HG03060 (cell line): ENCODE data around the gene MED16.
"Not testable (repeated sequence)": the region's sequence is repeated elsewhere in the genome, so short reads cannot be mapped to it uniquely, and the experiment has no call there.

Experiments used
- ATAC-seq: cut with Tn5 transposase; IDR thresholded peaks from one replicate; pipeline ENCODE4 v1.9.1; 2021; ENCODE audit warnings: low read depth, moderate number of reproducible peaks; ENCODE audit not compliant: unreplicated experiment

MED16 gene

DNA sequence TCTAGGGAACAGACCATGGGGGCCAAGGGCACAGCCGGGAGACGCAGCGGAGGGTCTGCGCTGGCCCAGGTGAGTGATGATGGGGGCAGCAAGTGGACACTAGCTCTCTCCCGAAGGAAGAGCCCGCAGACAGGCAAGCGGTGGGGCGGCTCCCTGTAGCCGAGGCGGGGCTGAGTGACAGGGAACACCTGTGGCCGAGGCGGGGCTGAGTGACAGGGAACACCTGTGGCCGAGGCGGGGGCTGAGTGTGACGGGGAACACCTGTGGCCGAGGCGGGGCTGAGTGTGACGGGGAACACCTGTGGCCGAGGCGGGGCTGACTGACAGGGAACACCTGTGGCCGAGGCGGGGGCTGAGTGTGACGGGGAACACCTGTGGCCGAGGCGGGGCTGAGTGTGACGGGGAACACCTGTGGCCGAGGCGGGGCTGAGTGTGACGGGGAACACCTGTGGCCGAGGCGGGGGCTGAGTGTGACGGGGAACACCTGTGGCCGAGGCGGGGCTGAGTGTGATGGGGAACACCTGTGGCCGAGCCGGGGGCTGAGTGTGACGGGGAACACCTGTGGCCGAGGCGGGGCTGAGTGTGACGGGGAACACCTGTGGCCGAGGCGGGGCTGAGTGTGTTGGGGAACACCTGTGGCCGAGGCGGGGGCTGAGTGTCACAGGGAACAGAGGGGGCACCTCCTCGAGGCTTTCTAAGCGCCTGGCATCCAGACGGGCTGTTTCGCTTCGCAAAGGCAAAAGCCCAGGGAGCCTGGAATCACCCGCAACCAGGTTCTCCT lies 1.4 kb downstream of the MED16 start:
- ATAC-seq, result not testable (repeated sequence)

DNA sequence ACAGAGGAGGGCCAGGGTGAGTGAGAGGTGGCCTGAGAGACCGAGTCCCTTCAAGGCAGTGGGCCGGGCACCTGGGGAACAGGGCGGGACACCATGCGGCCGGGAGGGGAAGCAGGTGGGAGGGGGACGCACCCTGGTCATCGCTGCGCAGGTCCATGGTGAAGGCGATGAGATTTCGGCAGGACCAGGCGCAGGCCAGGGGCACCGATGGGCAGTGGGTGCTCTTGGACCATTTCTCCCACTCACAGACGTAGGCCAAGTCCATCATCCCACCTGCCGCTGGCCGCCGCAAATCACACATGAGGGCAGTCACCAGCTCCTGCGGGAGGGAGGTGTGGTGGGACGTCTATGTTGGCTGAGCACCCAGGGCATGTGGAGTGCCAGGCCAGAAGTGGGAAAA lies 2.2 kb downstream of the MED16 start:
- no peak for ATAC-seq

DNA sequence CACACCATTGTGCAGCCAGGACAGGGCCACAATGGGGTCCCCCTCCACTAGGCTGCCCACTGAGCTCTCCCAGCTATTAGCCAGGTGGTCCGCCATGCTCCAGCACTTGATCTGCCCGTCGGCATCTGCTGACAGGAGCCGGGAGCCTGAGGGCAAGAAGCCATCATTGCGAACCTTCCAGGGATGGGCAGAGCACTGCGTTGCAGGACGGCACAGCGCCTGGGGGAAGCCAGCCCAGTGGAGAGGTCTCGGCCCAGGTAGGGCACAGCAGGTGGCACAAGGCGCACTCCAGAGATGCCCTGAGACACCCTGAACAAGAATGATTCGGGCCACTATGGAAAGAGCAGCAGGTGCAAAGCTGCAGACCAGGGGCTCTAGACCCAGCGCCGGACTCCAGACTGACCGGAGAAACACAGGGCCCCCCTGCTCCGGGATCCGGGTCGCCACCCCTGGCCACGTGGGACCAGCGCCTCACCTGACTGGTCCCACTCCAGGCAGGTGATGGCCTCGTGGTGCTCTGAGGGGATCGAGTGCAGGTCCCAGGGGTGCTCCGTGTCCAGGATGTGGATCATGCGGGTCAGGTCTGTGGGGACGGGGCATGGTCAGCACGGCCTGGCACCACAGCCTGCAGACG lies 3.2 kb downstream of the MED16 start:
- ATAC-seq, result no peak

DNA sequence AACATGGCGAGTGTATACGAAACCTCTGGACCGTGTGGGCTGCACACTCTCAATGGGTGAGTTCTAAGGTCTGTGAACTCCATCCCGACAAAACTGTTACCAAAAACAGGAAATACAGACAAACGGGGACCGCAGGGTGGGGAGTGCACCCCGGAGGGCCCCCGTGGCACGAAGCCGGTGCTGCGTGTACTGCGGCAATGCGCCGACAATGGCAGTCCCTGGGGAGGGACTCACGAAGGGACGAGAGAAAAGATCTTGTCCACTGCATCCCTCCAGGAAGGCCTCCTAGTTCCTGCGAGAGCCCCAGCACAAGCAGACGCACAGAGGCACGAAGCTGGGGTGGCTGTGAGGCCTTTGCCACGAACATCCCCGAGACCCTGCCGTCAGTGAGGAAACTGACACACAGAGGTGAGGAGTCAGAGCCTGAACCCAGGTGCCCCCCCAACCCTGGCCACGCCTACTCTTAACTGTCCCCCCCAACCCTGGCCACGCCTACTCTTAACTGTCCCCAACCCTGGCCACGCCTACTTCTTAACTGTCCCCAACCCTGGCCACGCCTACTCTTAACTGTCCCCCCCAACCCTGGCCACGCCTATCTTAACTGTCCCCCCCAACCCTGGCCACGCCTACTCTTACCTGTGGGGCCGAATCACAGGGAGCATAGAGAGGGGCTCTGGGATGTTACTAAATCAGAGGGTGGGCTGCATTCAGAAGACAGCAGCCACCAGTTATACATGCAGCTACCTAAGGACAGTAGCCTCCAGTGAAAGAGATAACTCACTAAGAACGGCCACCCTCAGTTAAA lies 4.2 kb downstream of the MED16 start:
- ATAC-seq, result no peak

DNA sequence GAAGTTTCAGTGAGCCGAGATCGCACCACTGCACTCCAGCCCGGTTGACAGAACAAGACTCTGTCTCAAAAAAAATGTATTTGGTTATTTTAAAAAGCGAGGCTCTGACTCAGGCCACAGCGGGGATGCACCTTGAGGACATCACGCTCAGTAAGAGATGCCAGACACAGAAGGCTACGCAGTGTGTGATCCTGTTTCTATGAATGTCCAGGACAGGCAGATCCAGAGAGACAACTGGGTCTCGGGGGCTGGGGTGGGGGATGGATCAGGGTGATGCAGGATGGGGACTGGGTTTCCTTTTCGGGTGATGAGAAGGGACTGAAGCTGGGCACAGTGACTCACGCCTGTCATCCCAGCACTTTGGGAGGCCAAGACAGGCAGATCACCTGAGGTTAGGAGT lies 5.4 kb downstream of the MED16 start:
- ATAC-seq, result no peak

DNA sequence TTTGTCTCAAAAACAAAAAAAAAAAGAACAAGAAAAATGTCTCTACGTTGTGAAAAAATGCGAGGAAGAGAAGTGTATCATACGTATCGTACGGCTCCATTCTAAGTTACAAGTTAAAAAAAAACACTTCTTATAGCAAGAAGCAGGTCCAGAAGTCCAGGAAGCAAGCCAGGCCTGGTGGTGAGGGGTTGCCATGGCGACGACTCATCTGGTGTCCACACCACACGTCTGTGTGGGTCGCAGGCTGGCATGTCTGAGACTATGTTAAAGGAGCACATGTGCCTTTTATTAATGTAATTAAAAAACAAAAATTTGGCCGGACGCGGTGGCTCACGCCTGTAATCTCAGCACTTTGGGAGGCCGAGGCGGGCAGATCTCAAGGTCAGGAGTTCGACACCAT lies 5.9 kb downstream of the MED16 start:
- ATAC-seq, result no peak

DNA sequence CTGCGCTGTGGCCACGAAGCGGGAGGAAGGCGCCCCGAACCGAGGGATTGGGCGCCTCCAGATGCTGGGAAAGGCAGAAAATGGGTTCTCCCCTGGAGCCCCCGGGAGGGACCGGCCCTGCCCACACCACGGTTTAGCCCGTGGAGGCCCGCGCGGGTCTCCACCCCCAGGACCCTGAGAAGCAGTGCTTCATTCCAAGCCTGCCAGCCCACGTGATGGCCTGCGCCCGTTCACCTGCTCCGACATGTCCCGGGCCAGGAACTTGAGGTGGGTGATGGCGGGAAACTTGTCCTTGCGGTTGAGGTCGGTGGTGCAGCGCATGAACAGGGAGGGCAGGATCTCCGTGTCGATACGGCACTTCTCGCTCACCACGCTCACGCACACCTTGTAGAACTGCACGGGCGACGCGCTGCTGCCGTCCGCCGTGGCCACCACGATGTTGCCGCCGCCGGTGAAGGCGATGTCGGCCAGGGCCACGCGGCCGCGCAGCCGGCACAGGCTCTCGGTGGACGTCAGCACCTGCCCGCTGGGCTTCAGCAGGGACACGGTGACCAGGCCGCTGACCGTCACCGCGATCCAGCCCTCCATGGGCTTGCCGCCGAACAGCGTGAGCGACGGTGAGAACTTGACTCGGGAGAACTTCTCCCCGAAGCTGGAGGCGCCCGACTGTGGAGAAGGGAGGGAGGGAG lies 7.3 kb downstream of the MED16 start:
- ATAC-seq, result no peak

DNA sequence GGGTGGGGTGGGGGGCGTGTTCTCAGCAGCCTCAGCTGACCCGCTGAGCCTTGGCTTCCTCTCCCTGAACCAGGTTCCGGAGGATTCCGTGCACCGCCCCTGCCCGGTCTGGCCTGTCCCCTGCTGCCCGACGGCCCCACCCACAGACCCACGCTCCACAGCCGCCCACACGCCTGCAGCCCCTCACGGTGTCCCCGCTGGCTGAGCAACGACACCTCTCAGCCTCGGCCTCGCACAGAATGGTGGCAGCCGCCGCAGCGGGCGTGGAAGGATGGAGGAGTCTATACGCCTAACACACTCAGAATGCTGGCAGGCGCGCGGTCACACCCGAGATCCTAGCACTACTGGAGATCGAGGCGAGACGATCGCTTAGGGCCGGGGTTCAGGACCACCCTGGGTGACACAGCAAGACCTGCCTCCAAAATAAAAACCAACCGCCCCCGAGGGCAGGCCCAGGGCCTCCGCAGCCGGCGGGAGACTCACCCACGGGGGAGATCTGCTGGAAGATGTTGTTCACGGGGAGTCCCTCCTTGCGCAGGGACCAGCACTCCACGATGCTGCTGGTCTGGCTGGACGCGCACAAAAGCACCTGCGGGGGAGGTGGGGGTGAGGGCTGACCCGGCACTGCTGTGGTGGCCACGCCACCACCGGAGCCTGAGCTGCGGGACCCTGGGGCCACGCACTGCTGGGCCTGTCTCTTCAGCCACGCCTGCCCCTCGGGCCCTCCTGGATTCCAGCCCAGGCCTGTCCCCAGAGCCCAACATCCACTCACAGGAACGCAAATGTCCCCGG lies 8.4 kb downstream of the MED16 start:
- no peak for ATAC-seq

DNA sequence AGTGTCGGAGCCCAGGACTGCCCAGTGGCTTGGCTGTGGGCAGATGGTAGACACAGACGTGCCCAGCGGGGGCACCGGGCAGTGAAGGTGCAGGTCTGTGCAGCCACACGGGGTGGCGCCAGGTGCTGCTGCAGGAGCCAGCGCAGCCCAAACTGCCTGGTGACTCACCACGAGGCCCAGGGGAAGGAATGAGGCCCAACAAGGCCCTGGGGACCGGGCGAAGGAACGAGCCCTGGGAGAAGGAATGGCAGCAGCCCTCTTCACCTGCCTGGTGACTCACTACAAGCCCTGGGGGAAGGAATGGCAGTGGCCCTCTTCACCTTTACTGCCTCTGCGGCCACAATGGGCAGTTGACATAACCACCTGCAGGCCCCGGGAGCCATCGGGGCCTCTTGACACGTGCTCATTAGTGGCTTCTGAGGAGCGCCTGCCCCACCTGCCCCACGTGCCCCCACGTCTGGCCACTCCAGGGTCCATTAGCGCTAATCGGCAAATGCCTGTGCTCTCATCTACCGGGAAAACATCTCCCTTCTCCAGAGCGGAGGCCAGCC lies 9.3 kb downstream of the MED16 start:
- ATAC-seq, result no peak

DNA sequence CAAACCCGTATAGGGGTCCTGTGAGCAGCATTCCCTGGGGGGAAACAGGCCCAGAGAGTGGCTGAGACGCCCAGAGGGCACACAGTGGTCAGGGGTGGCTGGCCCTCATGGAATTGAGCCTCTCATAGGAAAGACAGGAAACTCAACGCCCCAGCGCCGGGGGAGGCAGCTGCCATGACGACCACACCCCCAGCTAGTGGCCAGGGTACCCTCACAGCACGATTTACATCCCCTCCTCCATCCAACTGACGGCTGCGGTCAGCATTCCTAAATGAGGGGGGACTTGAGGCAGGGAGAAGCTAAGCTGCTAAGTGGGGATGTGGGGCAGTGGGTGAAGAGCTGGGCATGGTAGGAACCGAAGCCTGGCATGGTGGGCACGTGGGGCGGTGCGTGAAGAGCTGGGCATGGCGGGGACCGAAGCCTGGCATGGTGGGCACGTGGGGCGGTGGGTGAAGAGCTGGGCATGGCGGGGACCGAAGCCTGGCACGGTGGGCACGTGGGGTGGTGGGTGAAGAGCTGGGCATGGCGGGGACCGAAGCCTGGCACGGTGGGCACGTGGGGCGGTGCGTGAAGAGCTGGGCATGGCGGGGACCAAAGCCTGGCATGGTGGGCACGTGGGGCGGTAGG lies 10.0 kb downstream of the MED16 start:
- ATAC-seq, result no peak

DNA sequence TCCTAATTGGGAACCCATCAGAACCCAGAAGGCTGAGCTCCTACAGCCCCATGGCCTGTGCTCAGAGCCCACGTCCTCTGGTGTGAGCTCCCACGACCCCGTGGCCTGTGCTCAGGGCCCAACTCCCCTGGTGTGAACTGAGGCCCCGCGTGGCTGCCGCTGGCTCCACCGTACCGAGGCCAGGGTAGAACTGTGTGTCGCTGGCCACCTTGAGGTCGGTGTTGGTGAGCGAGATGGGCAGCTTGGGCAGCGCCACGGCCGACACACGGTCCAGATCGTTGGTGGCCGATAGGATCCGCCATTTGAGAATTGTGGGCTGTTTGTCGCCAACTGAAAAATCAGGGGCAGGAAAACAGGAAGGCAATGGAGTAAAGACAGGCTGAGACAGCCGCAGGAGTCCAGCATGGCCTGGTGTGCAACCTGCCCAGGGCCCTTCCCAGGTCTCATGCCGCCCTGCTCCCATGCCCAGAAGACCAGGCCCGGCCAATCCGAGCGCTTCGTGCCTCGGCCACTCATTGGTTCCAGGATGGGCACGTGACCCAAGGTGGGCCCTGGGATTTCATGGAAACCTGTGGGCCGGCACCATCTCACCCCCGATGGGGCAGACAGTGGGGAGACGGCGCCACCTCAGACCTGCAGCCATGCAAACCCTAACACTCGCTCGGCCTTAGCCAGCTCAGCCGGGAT lies 11.5 kb downstream of the MED16 start:
- ATAC-seq, result no peak

DNA sequence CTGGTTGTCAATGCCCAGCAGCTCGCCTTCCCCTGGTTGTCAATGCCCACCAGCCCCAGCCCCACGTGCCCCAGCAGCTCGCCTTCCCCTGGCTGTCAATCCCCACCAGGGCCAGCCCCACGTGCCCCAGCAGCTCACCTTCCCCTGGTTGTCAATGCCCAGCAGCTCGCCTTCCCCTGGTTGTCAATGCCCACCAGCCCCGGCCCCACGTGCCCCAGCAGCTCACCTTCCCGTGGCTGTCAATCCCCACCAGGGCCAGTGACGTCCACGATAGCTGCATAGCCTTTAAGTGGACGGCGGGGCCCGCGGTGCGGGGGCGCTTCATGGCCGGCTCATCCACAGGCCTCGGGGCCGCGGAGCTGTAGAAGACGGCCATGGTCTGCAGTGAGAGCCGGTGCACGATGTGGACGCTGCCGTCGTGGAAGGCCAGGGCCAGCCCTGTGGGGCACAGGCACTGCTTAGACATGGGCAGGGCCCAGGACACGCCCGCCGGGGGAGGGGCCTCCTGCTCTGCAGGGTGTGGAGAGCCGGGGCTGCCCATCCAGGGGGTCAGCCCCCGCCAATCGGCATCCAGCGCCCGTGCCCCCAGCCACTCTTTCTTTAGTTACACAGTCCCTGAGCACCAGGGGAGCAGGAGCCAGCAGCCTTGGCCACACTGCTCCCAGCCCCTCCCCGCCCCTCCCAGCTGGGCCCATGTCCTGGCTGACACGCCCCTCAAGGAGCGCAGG lies 13.1 kb downstream of the MED16 start:
- no peak for ATAC-seq

DNA sequence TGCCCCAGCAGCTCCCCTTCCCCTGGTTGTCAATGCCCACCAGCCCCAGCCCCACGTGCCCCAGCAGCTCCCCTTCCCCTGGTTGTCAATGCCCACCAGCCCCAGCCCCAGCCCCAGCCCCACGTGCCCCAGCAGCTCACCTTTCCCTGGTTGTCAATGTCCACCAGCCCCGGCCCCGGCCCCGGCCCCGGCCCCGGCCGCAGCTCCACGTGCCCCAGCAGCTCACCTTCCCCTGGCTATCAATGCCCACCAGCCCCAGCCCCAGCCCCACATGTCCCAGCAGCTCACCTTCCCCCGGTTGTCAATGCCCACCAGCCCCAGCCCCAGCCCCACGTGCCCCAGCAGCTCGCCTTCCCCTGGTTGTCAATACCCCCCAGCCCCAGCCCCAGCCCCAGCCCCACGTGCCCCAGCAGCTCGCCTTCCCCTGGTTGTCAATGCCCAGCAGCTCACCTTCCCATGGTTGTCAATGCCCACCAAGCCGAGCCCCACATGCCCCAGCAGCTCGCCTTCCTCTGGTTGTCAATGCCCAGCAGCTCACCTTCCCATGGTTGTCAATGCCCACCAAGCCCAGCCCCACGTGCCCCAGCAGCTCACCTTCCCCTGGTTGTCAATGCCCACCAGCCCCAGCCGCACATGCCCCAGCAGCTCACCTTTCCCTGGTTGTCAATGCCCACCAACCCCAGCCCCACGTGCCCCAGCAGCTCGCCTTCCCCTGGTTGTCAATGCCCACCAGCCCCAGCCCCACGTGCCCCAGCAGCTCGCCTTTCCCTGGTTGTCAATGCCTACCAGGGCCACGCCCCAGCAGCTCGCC lies 14.0 kb downstream of the MED16 start:
- ATAC-seq, result not testable (repeated sequence)

DNA sequence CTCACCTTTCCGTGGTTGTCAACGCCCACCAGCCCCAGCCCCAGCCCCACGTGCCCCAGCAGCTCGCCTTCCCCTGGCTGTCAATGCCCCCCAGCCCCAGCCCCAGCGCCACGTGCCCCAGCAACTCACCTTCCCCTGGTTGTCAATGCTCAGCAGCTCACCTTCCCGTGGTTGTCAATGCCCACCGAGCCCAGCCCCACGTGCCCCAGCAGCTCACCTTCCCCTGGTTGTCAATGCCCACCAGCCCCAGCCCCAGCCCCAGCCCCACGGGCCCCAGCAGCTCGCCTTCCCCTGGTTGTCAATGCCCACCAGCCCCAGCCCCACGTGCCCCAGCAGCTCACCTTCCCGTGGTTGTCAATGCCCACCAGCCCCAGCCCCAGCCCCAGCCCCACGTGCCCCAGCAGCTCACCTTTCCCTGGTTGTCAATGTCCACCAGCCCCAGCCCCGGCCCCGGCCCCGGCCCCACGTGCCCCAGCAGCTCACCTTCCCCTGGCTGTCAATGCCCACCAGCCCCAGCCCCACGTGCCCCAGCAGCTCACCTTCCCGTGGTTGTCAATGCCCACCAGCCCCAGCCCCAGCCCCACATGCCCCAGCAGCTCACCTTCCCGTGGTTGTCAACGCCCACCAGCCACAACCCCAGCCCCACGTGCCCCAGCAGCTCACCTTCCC lies 14.9 kb downstream of the MED16 start:
- ATAC-seq, result not testable (repeated sequence)

DNA sequence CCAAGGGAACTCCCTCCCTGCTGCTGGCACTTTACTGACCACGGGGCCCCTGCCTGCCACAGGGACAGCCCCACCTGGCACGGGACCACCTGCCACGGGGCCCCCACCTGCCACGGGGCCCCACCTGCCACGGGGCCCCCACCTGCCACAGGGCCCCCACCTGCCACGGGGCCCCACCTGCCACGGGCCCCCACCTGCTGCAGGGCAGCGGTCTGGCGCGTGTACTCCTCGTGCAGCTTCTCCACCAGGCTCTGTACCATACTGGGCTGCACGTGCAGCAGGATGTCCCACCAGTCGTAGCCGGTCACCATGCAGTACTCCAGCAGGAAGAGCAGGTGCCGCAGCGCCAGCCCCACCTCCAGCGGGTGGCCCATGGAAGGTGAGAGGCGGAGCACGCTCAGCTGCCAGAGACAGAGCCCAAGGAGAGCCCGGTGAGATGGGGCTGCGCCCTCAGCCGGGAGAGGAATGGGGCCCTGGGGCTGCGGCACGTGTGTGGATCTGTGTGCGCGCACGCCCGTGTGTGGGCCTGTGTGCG lies 16.1 kb downstream of the MED16 start:
- no peak for ATAC-seq

DNA sequence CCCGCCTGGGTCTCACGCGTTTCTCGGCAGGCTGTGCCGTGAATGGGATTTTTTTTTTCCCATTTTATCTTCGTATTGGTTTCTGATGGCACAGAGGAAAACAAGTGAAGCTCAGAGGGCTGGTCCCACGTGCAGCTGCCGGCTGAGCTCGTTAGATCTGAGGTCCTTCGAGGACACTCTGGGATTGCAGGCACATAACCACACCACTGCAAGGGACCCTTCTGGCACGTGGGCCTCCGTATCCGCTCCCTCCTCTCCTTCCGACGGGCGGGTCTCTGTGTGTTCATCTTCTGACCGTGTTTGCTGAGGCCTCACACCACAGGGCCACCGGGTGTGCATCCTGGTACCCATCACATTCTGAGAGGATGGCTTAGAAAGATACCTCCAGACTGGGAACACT lies 16.9 kb downstream of the MED16 start:
- no peak for ATAC-seq
